HFFc6 (cell line): ENCODE measurements around the gene FSD2. TPM values are rescaled to one million over a fixed set of nuclear protein-coding genes. Genes with fewer than 3 reads are reported as not detected.
A peak's percentile ranks its signal among the peaks of the same experiment; 100 is the strongest.

Source experiments
- DNase-seq: peaks from one replicate; pipeline ENCODE4 v3.0.0-alpha.2; 2018
- H3K27ac Mint-ChIP-seq: 2 replicates; pipeline ENCODE4 v1.8.0; 2020; ENCODE audit warnings: mild to moderate bottlenecking, mixed read lengths
- H3K27me3 Mint-ChIP-seq: 2 replicates; pipeline ENCODE4 v1.8.0; 2021; ENCODE audit warnings: mild to moderate bottlenecking, moderate library complexity, mixed read lengths; ENCODE audit not compliant: insufficient read depth
- H3K36me3 Mint-ChIP-seq: 2 replicates; pipeline ENCODE4 v1.8.0; 2021; ENCODE audit warnings: low read depth, mixed read lengths
- H3K4me1 Mint-ChIP-seq: 2 replicates; pipeline ENCODE4 v1.8.0; 2020; ENCODE audit warnings: low read depth, mixed read lengths
- H3K4me3 Mint-ChIP-seq: 2 replicates; pipeline ENCODE4 v1.8.0; 2020; ENCODE audit warnings: mild to moderate bottlenecking, moderate library complexity, mixed read lengths
- H3K9me3 Mint-ChIP-seq: 2 replicates; pipeline ENCODE4 v1.8.0; 2020; ENCODE audit warnings: mild to moderate bottlenecking, mixed read lengths
- total RNA-seq, 6 experiments: library from RNA; stranded (reverse); fragmentation: NEBNext Ultra II Directional; extraction: Animal tissue kit (Norgen Biotek cat#: 25700); gene quantifications; 2 replicates in 1 of 6; 3 replicates in 5 of 6; pipeline ENCODE4 v1.2.3, GENCODE V29; 2021
- TF ChIP-seq, protein P1 (sequence below): fragments of 200-600 bp; sonication (generic); IDR thresholded peaks from 2 replicates; pipeline ENCODE4 v1.5.0; 2021; ENCODE audit warnings: antibody characterized with exemption, mild to moderate bottlenecking

The FSD2 gene
- total RNA-seq, 6 experiments from 2014 or later = not detected

DNA sequence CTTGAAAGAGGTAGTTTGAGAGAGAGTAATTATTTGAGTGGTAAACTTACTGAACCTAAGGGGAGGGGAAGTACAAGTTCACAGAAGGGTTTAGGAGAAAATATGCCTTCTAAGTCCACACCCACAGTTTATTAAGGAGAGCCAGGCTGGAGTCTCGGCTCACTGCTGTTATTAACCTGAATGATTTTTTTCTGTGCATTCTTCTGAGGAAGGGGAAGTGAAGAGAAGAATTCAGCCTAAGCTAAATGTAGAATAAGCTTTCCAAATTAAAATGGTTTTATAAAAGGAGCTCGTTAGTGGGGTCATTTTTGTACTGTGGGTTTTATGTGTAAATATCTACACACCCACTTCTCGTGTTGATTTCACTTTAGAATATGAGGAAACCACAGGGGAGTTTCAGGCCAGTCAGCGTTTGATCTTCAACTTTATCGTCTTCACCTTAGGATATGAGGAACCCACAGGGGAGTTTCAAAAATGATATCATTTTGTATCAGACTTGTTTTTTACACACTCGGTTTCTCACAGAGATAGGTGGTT is 5.1 kb upstream of the FSD2 start:
- Mint-ChIP-seq H3K4me3 (peak overlapping the region; percentile 94), H3K4me1 (peaks cover 30% of the 10 kb centered on the region), H3K27me3 (no peaks in the 10 kb centered on the region), H3K27ac (peak overlapping the region; percentile 84), H3K36me3 (peaks cover 14% of the 10 kb centered on the region; the same call in 1 of the 2 replicates), H3K9me3 (no peaks in the 10 kb centered on the region)
- TF ChIP-seq, protein P1, sequence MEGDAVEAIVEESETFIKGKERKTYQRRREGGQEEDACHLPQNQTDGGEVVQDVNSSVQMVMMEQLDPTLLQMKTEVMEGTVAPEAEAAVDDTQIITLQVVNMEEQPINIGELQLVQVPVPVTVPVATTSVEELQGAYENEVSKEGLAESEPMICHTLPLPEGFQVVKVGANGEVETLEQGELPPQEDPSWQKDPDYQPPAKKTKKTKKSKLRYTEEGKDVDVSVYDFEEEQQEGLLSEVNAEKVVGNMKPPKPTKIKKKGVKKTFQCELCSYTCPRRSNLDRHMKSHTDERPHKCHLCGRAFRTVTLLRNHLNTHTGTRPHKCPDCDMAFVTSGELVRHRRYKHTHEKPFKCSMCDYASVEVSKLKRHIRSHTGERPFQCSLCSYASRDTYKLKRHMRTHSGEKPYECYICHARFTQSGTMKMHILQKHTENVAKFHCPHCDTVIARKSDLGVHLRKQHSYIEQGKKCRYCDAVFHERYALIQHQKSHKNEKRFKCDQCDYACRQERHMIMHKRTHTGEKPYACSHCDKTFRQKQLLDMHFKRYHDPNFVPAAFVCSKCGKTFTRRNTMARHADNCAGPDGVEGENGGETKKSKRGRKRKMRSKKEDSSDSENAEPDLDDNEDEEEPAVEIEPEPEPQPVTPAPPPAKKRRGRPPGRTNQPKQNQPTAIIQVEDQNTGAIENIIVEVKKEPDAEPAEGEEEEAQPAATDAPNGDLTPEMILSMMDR = no peak
- DNase-seq = no peak

DNA sequence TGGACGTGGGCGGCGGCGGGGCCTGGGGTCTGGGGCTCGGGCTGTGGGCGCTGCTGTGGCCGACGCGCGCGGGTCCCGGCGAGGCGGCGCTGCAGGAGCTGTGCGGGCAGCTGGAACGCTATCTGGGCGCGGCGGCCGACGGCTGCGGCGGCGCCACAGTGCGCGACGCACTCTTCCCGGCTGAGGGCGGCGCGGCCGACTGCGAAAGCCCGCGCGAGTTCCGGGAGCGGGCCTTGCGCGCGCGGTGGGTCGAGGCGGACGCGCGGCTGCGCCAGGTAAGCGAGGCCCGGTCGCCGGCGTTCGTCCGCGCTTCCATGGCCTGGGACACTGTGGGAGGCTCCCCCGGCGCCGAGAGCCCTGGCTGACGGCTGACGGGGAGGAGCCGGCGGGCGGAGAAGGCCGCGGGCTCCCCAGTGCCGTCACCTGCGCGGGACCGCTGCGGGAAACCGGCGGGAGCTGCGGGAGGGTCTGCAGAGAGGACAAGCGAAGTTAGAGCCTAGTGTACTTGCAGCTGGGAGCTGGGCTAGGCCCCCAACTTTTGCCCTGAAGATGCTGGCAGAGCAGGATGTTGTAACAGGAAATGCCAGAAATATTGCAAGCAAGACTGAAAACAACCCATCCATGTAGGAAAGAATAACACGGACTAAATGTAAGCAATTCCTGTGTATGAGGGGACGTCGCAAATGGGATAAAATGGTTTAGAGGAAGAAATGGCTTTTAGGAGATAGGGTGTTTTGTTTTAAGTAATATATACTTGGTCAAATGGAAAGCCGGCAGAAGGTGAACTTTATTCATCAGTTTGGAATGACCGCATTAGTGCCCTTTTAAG is 4.4 kb upstream of the FSD2 start:
- Mint-ChIP-seq H3K36me3 (peaks cover 14% of the 10 kb centered on the region; the same call in 1 of the 2 replicates), H3K27ac (peak overlapping the region; percentile 84), H3K9me3 (no peaks in the 10 kb centered on the region), H3K27me3 (no peaks in the 10 kb centered on the region), H3K4me1 (peaks cover 30% of the 10 kb centered on the region), H3K4me3 (peak overlapping the region; percentile 94)
- peak; percentile 29 for DNase-seq
- TF ChIP-seq, protein P1 = no peak

DNA sequence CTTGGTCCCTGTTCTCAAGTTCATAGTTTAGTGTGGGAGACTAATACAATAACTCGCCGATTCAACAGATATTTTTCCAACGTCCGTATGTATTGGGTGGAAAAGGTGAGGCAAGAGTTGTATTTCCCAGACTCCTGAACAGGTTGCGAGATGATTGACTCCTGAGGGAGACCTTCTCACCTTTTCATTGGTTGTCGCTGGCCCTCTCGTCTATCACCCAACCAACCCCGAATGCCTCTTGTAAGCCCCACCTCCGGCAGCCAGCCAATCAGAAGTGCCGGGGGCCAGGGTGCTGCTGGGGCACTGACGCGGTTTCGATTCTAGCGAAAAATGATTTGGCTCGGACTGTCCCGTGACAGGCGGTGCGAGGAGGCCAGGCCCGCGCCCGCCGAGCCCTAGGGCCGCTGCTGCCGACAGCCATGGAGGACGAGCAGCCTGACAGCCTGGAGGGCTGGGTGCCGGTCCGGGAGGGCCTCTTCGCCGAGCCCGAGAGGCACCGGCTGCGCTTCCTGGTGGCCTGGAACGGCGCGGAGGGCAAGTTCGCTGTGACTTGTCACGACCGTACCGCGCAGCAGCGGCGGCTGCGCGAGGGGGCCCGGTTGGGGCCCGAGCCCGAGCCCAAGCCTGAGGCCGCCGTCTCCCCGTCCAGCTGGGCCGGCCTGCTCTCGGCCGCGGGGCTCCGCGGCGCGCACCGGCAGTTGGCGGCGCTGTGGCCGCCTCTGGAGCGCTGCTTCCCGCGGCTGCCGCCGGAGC is 3.6 kb upstream of the FSD2 start, which contains the start of gene WHAMM:
Gene WHAMM (plus strand): TSS at position 321 of the 753 bp plus-strand sequence. CDS start 99 bp downstream, at position 420.
- H3K4me1 Mint-ChIP-seq = peaks cover 30% of the 10 kb centered on the region

DNA sequence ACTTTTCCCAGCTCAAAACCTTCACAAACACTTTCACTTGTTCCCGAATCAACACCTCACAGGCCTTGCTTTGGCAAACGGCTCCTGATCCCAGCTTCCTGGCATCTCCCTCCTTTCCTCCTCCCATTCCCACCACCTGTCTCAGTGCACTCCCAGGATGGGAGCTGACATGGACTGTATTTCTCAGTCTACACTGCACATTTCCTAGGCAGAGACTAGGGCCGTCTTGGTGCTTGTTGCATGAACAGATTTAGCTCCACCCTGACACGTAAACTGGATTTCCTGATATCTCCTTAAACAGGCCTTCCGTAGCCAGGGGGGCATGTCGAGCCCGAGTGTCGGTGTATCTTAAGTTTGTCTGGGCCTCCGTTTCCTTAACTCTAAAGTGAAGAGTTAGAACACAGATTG is 2.8 kb upstream of the FSD2 start:
- no peak for DNase-seq
- no peak overlapping the region; the same call in 1 of the 2 replicates for H3K4me3 Mint-ChIP-seq
- H3K36me3 Mint-ChIP-seq = peaks cover 14% of the 10 kb centered on the region; the same call in 1 of the 2 replicates
- H3K9me3 Mint-ChIP-seq = no peaks in the 10 kb centered on the region
- TF ChIP-seq, protein P1 = no peak
- no peak overlapping the region for H3K27ac Mint-ChIP-seq
- peaks cover 35% of the 10 kb centered on the region for H3K4me1 Mint-ChIP-seq
- H3K27me3 Mint-ChIP-seq = peaks cover 1% of the 10 kb centered on the region; the same call in 1 of the 2 replicates

More for the DNA sequence above, 3.6 kb upstream of the FSD2 start, which contains the start of gene WHAMM:
- Mint-ChIP-seq H3K9me3 (no peaks in the 10 kb centered on the region), H3K36me3 (peaks cover 14% of the 10 kb centered on the region; the same call in 1 of the 2 replicates), H3K27ac (peak within 1 kb of the TSS; percentile 84), H3K4me3 (peak within 1 kb of the TSS; percentile 94), H3K27me3 (0 out of 2 replicates have a peak, but pooled peaks cover 1% of the 10 kb centered on the region)
- DNase-seq = peak; percentile 97
- TF ChIP-seq, protein P1 = peak; percentile 38

DNA sequence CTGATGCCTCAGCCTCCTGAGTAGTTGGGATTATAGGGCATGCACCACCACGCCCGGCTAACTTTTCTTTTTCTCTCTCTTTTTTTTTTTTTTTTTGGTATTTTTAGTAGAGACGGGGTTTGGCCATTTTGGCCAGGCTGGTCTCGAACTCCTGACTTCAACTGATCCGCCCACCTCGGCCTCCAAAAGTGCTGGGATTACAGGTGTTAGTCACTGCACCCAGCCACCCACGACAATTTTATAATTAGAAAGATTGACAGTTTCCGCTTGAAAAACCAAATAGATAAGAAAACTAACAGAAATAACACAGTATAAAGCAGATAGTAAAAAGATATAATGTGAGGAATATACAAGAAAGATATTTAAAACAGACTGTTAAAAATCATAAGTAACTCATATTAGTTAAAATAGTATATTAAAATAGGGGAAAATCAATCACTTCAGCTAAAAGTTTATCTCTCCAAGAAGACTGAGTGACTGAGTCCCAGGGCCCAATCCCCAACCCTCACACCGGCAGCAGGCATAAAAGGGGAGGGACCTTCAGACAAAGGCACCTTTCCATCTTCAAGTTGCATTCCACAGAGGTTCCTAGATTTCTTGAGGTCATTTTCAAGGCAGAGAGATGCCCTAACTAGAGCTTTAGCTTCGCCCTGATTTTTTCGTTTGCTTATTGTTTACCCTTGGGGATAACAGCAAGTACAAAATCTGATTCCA is 2.2 kb upstream of the FSD2 start:
- Mint-ChIP-seq H3K27ac (no peak overlapping the region), H3K9me3 (no peaks in the 10 kb centered on the region), H3K4me1 (peaks cover 38% of the 10 kb centered on the region), H3K36me3 (peaks cover 13% of the 10 kb centered on the region; the same call in 1 of the 2 replicates), H3K27me3 (peaks cover 1% of the 10 kb centered on the region; the same call in 1 of the 2 replicates), H3K4me3 (no peak overlapping the region)
- DNase-seq = no peak
- TF ChIP-seq, protein P1 = no peak
